GM20000 (cell line): Measurements from ENCODE around the gene FAM43A.

Source experiments
- DNase-seq: peaks from one replicate; pipeline ENCODE4 v3.0.0; 2012; ENCODE audit warnings: low spot score
- CTCF ChIP-seq: IDR thresholded peaks from 2 replicates; pipeline ENCODE4 v1.5.1; 2012; ENCODE audit warnings: mild to moderate bottlenecking, control low read depth; ENCODE audit errors: extremely low read depth, missing control alignments

Gene FAM43A

DNA sequence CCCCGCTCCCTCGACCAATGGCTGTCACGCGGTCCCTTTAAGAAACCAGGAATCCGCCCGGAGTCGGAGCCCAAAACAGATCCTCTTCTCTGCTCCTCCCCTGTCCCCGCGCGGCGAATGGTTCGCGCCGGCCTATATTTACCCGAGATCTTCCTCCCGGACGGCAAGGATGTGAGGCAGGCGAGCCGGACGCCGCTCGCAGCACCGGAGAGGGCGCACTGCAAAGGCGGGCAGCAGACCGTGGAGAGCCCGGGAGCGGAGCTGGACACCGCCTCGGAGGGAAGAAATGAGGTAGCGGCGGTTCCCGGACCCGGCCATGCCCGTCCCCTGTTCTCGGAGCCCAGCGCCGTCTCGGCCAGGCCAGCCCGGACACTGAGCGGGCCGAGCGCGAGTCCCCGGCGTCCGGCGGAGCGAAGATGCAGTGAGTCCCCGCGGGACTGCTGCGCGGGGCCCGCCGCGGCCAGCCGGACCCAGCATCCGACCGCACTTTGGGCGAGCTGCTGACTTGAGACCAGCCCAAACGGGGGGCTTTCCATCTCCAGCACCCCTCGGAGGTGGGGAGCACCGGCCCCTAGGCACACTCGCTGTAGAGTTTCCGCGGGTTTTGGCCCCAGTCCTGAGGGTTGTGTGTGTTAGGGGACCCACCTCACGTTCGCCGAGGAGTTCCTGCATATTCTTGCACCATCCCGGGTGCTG, at the start of gene FAM43A:
TSS of gene FAM43A (plus strand) at position 166 of the 696 bp plus-strand sequence. CDS start 944 bp downstream, outside the sequence.
- no peak for TF ChIP-seq CTCF
- DNase-seq = peak; percentile 86

DNA sequence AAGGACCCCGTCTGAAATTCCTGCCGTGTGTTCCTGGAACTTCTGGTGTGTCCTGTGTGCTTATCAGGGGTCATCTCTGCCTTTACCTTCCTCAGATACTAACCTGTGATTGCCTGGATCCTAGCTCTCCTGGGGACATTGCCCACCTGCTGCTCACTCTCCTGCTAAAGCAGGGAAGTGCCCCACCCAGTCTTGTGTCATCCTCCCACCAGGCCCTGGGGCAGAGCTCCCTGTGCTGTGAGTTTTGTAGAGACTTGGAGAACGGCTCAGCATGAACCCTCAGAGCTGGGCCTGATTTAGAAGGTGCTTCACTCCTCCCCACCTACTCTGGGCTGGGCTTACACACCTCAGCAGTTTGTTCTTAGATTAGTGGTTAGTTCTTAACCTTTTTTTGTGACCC, 48.6 kb upstream of the FAM43A start:
- no peak for DNase-seq
- TF ChIP-seq CTCF = no peak

DNA sequence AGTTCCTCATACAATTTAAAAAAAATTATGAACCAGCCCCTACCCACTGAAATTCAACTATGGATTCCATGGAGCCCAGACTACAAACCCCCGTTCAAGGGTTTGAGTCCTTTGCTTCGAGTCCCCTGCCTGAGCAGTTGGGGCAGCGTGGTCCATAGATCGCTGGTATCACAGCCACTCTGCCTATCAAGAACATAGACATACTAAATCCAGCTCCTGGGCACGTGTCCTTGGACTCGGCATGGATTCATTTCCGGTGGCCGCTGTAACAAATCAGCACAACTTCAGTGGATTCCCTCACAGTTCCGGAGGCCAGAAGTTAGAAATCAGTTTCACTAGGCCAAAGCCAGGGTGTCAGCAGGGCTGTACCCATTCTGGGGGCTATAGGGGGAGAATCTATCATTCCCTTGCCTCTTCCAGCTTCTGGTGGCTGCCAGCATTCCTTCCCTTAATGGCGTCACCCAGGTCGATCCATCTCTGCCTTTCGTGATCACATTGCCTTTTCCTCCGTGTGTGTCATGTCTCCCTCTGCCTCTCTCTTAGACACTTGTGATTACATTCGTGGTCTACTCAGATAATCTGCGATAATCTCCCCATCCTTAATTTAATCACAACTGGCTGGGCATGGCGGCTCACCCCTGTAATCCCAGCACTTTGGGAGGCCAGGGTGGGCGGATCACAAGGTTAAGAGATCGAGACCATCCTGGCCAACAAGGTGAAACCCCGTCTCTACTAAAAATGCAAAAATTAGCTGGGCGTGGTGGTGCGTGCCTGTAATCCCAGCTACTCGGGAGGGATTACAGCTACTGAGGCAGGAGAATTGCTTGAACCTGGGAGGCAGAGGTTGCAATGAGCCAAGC, 47.9 kb upstream of the FAM43A start:
- no peak for DNase-seq
- TF ChIP-seq CTCF = no peak

DNA sequence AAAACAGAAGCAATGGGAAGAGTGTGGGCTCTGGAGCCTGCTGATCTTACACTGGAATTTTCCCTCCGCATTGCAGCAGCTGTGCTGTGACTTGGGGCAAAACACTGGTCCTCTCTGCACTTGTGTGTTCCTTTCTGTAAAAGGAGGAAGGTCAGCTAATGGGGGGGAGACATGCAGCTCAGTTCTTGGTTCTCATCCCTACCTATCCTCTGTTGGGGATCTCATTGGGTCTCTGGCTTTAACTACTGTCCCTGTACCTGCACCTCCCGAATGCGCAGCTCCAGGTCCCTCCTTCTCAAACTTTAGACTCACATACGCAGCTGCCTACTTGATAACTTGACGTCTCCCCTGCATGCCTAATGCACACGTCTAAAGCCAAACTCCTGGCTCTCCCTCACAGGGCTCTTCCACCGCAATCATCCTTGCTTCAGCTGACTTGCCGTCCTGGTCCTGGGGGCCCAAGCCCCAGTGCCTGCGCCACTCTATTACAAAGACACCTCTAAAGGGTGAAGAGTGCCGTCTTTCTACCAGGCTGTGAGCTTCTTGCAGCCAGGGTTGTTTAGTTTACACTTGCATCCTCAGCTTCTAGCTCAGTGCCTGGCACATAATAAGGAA, 46.6 kb upstream of the FAM43A start:
- no peak for TF ChIP-seq CTCF

DNA sequence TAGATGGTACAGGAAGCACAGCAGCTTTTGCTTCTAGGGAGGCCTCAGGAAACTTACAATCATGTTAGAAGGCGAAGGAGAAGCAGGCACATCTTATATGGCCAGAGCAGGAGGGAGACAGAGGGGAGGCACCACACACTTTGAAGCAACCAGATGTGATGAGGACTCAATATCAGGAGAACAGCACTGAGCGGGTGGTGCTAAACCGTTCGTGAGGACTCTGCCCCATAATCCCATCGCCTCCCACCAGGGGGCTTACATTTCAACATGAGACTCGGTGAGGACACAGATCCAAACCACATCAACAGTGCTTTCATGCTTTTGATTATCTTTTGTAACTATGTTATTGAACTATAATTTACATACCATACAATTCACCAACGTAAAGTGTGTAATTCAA, 44.9 kb upstream of the FAM43A start:
- peak; percentile 12 for TF ChIP-seq CTCF
- no peak for DNase-seq

More for the DNA sequence above, 46.6 kb upstream of the FAM43A start:
- DNase-seq = no peak

DNA sequence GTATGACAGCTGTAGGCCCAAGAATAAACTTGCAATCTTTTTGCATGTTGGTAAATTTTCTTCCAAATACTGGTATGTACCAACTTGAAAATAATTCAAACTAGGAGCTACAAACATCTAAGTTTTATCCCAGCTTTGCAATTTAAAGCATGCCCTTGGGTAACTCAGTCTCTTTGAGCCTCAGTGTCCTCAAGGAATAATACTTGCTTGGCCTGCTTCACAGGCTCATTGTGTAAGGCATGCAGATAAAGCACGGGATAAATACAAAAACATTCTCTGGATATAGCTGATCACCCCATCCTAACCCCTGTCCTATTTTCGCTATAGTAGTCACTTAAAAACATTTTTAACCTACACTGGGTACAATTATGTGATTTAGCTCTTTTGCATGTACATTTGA, 42.9 kb upstream of the FAM43A start:
- no peak for DNase-seq
- no peak for TF ChIP-seq CTCF

- no peak for TF ChIP-seq CTCF
- no peak for DNase-seq
Observed at GRCh38 chr3:194647747-194648146, 37.9 kb upstream of the FAM43A start.
